ENCODE data around the gene RAET1L. TPM values are rescaled to one million over a fixed set of nuclear protein-coding genes. Genes with fewer than 3 reads are reported as not detected.
"Not testable (repeated sequence)": the region's sequence is repeated elsewhere in the genome, so short reads cannot be mapped to it uniquely, and the experiment has no call there.

Gene RAET1L
- total and polyA plus RNA-seq, 4 donors = not detected

DNA sequence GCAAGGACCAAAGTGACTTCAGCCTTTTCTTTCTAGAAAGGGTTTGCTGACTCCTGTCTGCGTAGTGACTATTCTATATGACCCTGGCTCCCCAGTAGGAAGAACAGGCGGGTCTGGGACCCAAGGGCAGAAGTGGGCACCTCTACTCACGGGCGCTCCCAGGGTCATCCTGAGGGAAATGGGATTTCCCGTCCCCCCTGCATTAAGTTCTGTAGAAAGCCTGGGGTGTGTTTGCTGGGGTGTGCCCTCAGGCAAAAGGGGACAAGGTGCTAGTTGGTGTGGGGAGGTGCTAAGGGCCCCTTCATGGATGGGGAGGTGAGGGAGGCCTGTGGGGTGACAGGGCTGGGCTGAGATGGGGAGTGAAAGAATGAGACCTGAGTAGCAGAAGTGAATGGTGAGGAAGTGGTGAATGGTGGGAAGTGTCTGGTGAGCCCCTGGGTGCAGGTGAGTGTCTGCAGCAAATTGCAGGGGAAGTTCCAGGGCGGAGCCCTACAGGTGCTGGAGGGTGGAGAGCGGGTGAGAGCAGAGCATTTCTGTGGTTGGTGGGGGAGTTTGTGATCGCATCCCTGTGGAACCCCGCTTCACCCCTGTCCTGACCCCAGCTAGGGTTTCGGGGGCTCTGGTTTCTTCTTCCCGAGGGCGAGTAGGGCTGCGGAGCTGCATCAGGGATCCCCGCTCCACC lies 21.1 kb downstream of the RAET1L start:
- no peaks in the 10 kb centered on the region for H3K36me3 ChIP-seq (ENCODE audit: control insufficient read depth in 4 of 4, insufficient read depth in 3 of 4, low read depth in 1 of 4, low read length in 3 of 4)
- 50% methylated on average over 14 of the region's 14 CpGs for WGBS
- no peaks in the 10 kb centered on the region for H3K27me3 ChIP-seq (ENCODE audit: control insufficient read depth in 4 of 4, insufficient read depth in 4 of 4, low read length in 3 of 4)
- DNase-seq (ENCODE audit: low spot score) = no peak
- no peak overlapping the region for H3K27ac ChIP-seq (ENCODE audit: low read depth in 1 of 2, low read length in 2 of 2)
- H3K9me3 ChIP-seq (ENCODE audit: control insufficient read depth in 4 of 4, low read length in 3 of 4) = no peaks in the 10 kb centered on the region
- H3K4me1 ChIP-seq (ENCODE audit: control insufficient read depth in 4 of 4, insufficient read depth in 4 of 4, low read length in 3 of 4) = peaks cover 0 to 14% (median 2%) of the 10 kb centered on the region in 4 donors
- TF ChIP-seq, protein P1, sequence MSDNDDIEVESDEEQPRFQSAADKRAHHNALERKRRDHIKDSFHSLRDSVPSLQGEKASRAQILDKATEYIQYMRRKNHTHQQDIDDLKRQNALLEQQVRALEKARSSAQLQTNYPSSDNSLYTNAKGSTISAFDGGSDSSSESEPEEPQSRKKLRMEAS (IDR thresholded peaks at IDR 0.05) = no peak
- TF ChIP-seq, protein P2, sequence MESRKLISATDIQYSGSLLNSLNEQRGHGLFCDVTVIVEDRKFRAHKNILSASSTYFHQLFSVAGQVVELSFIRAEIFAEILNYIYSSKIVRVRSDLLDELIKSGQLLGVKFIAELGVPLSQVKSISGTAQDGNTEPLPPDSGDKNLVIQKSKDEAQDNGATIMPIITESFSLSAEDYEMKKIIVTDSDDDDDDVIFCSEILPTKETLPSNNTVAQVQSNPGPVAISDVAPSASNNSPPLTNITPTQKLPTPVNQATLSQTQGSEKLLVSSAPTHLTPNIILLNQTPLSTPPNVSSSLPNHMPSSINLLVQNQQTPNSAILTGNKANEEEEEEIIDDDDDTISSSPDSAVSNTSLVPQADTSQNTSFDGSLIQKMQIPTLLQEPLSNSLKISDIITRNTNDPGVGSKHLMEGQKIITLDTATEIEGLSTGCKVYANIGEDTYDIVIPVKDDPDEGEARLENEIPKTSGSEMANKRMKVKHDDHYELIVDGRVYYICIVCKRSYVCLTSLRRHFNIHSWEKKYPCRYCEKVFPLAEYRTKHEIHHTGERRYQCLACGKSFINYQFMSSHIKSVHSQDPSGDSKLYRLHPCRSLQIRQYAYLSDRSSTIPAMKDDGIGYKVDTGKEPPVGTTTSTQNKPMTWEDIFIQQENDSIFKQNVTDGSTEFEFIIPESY (IDR thresholded peaks at IDR 0.05) = no peak
- TF ChIP-seq CTCF (IDR thresholded peaks at IDR 0.05; ENCODE audit: low read depth, low read length, missing input control) (no peak), NR2F2 (IDR thresholded peaks at IDR 0.05) (no peak), RAD21 (IDR thresholded peaks at IDR 0.05) (no peak), JUND (IDR thresholded peaks at IDR 0.05) (no peak), YY1 (IDR thresholded peaks at IDR 0.05) (no peak), EGR1 (IDR thresholded peaks at IDR 0.05; ENCODE audit: low read depth in 2 of 2) (no peak), FOXA2 (IDR thresholded peaks at IDR 0.05) (no peak)
- H3K9ac ChIP-seq (ENCODE audit: low read depth in 1 of 2, low read length in 2 of 2) = no peak overlapping the region
- peak overlapping the region in 2 of 3 donors; percentile 39 to 76 for H3K4me3 ChIP-seq (ENCODE audit: low read depth in 1 of 3, low read length in 3 of 3)

DNA sequence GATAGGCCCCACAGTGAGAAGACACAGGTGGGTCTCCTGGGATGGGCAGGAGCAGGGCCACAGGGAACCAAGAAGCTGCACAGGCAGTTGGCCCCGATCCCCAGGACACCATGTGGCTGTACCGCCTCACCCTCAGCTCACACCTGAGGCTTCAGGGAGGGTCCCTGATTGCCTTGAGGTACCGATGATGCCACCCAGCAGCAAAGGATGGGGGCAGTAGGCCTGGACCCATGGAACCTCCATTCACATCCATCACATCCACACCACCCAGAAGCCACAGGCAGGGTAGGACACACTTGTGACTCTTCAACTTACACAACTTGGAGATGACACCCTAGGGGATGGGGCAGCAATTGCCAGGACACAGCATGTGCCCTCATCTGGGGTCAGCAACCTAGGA lies 21.7 kb downstream of the RAET1L start:
- H3K36me3 ChIP-seq (ENCODE audit: control insufficient read depth in 4 of 4, insufficient read depth in 3 of 4, low read depth in 1 of 4, low read length in 3 of 4); H3K9me3 ChIP-seq (ENCODE audit: control insufficient read depth in 4 of 4, low read length in 3 of 4); H3K27ac ChIP-seq (ENCODE audit: low read depth in 1 of 2, low read length in 2 of 2); H3K9ac ChIP-seq (ENCODE audit: low read depth in 1 of 2, low read length in 2 of 2); DNase-seq (ENCODE audit: low spot score); H3K4me3 ChIP-seq (ENCODE audit: low read depth in 1 of 3, low read length in 3 of 3); H3K27me3 ChIP-seq (ENCODE audit: control insufficient read depth in 4 of 4, insufficient read depth in 4 of 4, low read length in 3 of 4): not testable (repeated sequence)
- H3K4me1 ChIP-seq (ENCODE audit: control insufficient read depth in 4 of 4, insufficient read depth in 4 of 4, low read length in 3 of 4) = peaks cover 0 to 14% (median 2%) of the 10 kb centered on the region in 4 donors
- WGBS = 98% methylated on average over 3 of the region's 3 CpGs

DNA sequence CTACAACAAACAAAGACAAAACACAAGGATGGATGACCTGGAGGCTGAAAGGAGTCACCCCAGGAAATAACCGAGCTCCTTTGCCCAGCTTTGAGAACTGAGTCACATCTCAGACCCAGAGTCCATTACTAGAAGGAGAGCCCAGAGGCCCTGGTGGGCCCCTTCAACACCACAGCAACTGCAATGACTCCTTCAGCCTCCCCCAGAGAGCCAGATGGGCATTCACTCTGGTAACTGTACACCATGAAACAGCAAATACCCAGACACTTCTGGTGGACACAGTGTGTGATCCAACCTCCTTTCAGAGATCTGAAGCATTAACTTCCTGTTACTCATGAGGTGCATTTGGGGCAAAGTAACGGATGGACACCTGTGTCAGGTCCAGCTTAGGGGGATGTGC lies 22.6 kb downstream of the RAET1L start:
- H3K9me3 ChIP-seq (ENCODE audit: control insufficient read depth in 4 of 4, low read length in 3 of 4) = no peaks in the 10 kb centered on the region
- DNase-seq (ENCODE audit: low spot score) = no peak
- no peak overlapping the region for H3K4me3 ChIP-seq (ENCODE audit: low read depth in 1 of 3, low read length in 3 of 3)
- no peaks in the 10 kb centered on the region for H3K36me3 ChIP-seq (ENCODE audit: control insufficient read depth in 4 of 4, insufficient read depth in 3 of 4, low read depth in 1 of 4, low read length in 3 of 4)
- H3K4me1 ChIP-seq (ENCODE audit: control insufficient read depth in 4 of 4, insufficient read depth in 4 of 4, low read length in 3 of 4) = peaks cover 0 to 14% (median 2%) of the 10 kb centered on the region in 4 donors
- no peak overlapping the region for H3K27ac ChIP-seq (ENCODE audit: low read depth in 1 of 2, low read length in 2 of 2)
- TF ChIP-seq JUND (IDR thresholded peaks at IDR 0.05) (no peak), HNF4G (IDR thresholded peaks at IDR 0.05) (no peak), FOXA1 (IDR thresholded peaks at IDR 0.05) (no peak), GABPA (IDR thresholded peaks at IDR 0.05 in 1 of 2, conservative IDR thresholded peaks at IDR 0.05 in 1 of 2) (no peak), RXRA (IDR thresholded peaks at IDR 0.05) (no peak), EGR1 (IDR thresholded peaks at IDR 0.05; ENCODE audit: low read depth in 2 of 2) (no peak)
- TF ChIP-seq, protein P3, sequence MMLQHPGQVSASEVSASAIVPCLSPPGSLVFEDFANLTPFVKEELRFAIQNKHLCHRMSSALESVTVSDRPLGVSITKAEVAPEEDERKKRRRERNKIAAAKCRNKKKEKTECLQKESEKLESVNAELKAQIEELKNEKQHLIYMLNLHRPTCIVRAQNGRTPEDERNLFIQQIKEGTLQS (IDR thresholded peaks at IDR 0.05) = no peak
- TF ChIP-seq, protein P1 (IDR thresholded peaks at IDR 0.05) = no peak
- TF ChIP-seq, protein P4, sequence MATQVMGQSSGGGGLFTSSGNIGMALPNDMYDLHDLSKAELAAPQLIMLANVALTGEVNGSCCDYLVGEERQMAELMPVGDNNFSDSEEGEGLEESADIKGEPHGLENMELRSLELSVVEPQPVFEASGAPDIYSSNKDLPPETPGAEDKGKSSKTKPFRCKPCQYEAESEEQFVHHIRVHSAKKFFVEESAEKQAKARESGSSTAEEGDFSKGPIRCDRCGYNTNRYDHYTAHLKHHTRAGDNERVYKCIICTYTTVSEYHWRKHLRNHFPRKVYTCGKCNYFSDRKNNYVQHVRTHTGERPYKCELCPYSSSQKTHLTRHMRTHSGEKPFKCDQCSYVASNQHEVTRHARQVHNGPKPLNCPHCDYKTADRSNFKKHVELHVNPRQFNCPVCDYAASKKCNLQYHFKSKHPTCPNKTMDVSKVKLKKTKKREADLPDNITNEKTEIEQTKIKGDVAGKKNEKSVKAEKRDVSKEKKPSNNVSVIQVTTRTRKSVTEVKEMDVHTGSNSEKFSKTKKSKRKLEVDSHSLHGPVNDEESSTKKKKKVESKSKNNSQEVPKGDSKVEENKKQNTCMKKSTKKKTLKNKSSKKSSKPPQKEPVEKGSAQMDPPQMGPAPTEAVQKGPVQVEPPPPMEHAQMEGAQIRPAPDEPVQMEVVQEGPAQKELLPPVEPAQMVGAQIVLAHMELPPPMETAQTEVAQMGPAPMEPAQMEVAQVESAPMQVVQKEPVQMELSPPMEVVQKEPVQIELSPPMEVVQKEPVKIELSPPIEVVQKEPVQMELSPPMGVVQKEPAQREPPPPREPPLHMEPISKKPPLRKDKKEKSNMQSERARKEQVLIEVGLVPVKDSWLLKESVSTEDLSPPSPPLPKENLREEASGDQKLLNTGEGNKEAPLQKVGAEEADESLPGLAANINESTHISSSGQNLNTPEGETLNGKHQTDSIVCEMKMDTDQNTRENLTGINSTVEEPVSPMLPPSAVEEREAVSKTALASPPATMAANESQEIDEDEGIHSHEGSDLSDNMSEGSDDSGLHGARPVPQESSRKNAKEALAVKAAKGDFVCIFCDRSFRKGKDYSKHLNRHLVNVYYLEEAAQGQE (IDR thresholded peaks at IDR 0.05) = no peak
- 98% methylated on average over 2 of the region's 2 CpGs for WGBS
- H3K27me3 ChIP-seq (ENCODE audit: control insufficient read depth in 4 of 4, insufficient read depth in 4 of 4, low read length in 3 of 4) = no peaks in the 10 kb centered on the region
- H3K9ac ChIP-seq (ENCODE audit: low read depth in 1 of 2, low read length in 2 of 2) = no peak overlapping the region
